AG09309 (cell line): Measurements from ENCODE around the gene NELFB.
"Not testable (repeated sequence)": the region's sequence is repeated elsewhere in the genome, so short reads cannot be mapped to it uniquely, and the experiment has no call there.

ENCODE experiments used
- DNase-seq: peaks from one replicate; pipeline ENCODE4 v3.0.0-alpha.2; 2010; ENCODE audit warnings: low read depth
- H3K4me3 ChIP-seq: 2 replicates; pipeline ENCODE4 v1.5.1; 2011; ENCODE audit warnings: mild to moderate bottlenecking, low read depth, low read length, moderate library complexity; ENCODE audit not compliant: control insufficient read depth
- CTCF ChIP-seq: IDR thresholded peaks from 2 replicates; pipeline ENCODE4 v1.5.1; 2011; ENCODE audit warnings: mild to moderate bottlenecking, low read depth, low read length, inconsistent platforms; ENCODE audit not compliant: insufficient read depth, control insufficient read depth; ENCODE audit errors: missing control alignments

The NELFB gene

GRCh38 chr9:137256856-137257255 lies 1.7 kb downstream of the NELFB start:
- TF ChIP-seq CTCF: no peak
- DNase-seq: no peak
- H3K4me3 ChIP-seq: no peak overlapping the region; the same call in 1 of the 2 replicates

DNA sequence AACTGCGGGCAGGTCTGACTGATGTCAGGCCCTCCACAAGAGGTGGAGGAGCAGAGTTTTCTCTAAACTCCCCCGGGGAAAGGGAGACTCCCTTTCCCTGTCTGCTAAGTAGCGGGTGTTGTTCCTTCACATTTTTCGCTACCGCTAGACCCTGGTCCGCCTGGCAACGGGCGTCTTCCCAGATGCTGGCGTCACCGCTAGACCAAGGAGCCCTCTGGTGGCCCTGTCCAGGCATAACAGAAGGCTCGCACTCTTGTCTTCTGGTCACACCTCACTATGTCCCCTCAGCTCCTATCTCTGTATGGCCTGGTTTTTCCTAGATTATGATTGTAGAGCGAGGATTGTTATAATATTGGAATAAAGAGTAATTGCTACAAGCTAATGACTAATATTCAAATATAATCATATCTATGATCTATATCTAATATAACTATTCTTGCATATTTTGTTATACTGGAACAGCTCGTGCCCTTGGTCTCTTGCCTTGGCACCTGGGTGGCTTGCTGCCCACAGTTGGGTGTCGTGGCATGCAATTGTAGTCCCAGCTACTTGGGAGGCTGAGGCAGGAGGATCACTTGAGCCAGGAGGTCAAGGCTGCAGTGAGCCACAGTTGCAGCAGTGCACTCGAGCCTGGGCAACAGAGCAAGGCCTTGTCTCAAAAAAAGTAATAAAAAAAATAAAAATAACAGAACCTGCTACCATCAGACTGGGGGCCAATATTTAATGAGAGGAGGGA lies 7.2 kb downstream of the NELFB start:
- DNase-seq, H3K4me3 ChIP-seq: not testable (repeated sequence)
- peak; percentile 50 for TF ChIP-seq CTCF

GRCh38 chr9:137262909-137263285 lies 7.8 kb downstream of the NELFB start:
- no peak overlapping the region for H3K4me3 ChIP-seq
- TF ChIP-seq CTCF: no peak
- DNase-seq: no peak

DNA sequence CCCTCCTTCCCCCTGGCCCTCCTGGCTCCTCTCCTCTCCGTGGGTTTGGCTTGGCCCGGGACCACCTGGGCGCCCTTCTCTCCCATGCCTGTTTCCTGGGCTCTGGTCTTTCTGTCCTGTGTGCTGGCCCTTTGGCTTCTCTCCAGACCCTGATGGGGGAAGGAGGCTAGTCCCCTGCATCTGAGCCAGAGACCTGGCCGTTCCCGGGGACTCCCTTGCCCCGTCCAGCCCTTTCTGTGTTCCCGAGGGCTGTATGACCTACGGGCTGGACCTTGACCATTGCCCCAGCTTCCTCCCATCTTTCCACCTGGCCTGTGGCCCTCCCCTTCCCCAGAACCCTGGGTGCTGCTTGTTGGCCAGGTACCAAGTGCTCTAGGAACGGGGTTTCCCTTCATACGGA lies 8.4 kb downstream of the NELFB start:
- TF ChIP-seq CTCF: no peak
- no peak overlapping the region for H3K4me3 ChIP-seq
- DNase-seq: no peak

GRCh38 chr9:137264067-137264466 lies 8.9 kb downstream of the NELFB start:
- no peak for DNase-seq
- TF ChIP-seq CTCF: no peak
- H3K4me3 ChIP-seq: no peak overlapping the region

- TF ChIP-seq CTCF: no peak
- DNase-seq: no peak
- H3K4me3 ChIP-seq: no peak overlapping the region
These were observed 10.5 kb downstream of the NELFB start for GRCh38 chr9:137265496-137266161.

GRCh38 chr9:137266162-137266527 lies 11.0 kb downstream of the NELFB start:
- DNase-seq: no peak
- H3K4me3 ChIP-seq: no peak overlapping the region
- no peak for TF ChIP-seq CTCF
